Spleen (tissue), 11 donors: Measurements from ENCODE around the gene ARHGAP22. TPM values are rescaled to one million over a fixed set of nuclear protein-coding genes. Genes with fewer than 3 reads are reported as not detected.
A peak's percentile ranks its signal among the peaks of the same experiment; 100 is the strongest.

ENCODE experiments used
- DNase-seq: peaks from one replicate; pipeline ENCODE4 v3.0.0-alpha.2; 2020
- H3K27ac ChIP-seq, 8 donors: fragments of 200-600 bp; sonication (generic) in 7 of 8; 1 replicate in 4 of 8; 2 replicates in 4 of 8; pipeline versions ENCODE4 v1.5.0 to v1.8.0; 2016 to 2021; ENCODE audit warnings: inconsistent platforms in 4 of 8, mild to moderate bottlenecking in 4 of 8, moderate library complexity in 1 of 8
- H3K27me3 ChIP-seq, 7 donors: fragments of 200-600 bp; sonication (generic) in 6 of 7; replicated peaks in 1 of 7; 1 replicate in 4 of 7; 2 replicates in 3 of 7; pipeline versions ENCODE4 v1.5.0 to v1.8.0; 2016 to 2021; ENCODE audit warnings: inconsistent platforms in 3 of 7, mild to moderate bottlenecking in 1 of 7
- H3K36me3 ChIP-seq, 6 donors: fragments of 200-600 bp; sonication (generic) in 5 of 6; 1 replicate in 4 of 6; 2 replicates in 2 of 6; pipeline versions ENCODE4 v1.5.0 to v1.8.0; 2016 to 2021; ENCODE audit warnings: inconsistent platforms in 2 of 6
- H3K4me1 ChIP-seq, 6 donors: fragments of 200-600 bp; sonication (generic) in 5 of 6; 1 replicate in 3 of 6; 2 replicates in 3 of 6; pipeline versions ENCODE4 v1.5.0 to v1.8.0; 2016 to 2021; ENCODE audit warnings: inconsistent platforms in 3 of 6
- H3K4me3 ChIP-seq, 8 donors: fragments of 200-600 bp; sonication (generic) in 7 of 8; 1 replicate in 4 of 8; 2 replicates in 4 of 8; pipeline versions ENCODE4 v1.5.0 to v1.8.0; 2016 to 2021; ENCODE audit warnings: inconsistent platforms in 4 of 8, mild to moderate bottlenecking in 4 of 8, moderate library complexity in 2 of 8
- H3K9me3 ChIP-seq, 8 donors: fragments of 200-600 bp; sonication (generic) in 7 of 8; 1 replicate in 4 of 8; 2 replicates in 4 of 8; pipeline versions ENCODE4 v1.5.0 to v1.8.0; 2016 to 2021; ENCODE audit warnings: inconsistent platforms in 4 of 8
- CTCF ChIP-seq, 11 experiments: fragments of 200-600 bp in 7 of 11; fragments of 450-650 bp in 4 of 11; sonication (generic) in 4 of 11; IDR thresholded peaks in 8 of 11; conservative IDR thresholded peaks in 3 of 11; 1 replicate in 7 of 11; 2 replicates in 4 of 11; pipeline versions ENCODE4 v1.4.0 to v1.8.0; 2016 to 2021; ENCODE audit warnings: antibody characterized with exemption in 11 of 11, inconsistent platforms in 4 of 11, mild to moderate bottlenecking in 1 of 11
- POLR2A ChIP-seq, 3 donors: fragments of 450-650 bp; IDR thresholded peaks; one replicate each; pipeline ENCODE4 v1.5.1; 2017; ENCODE audit warnings: antibody characterized with exemption in 3 of 3, mild to moderate bottlenecking in 1 of 3
- POLR2AphosphoS5 ChIP-seq, 3 donors: sonication (generic); formaldehyde crosslinking; IDR thresholded peaks; one replicate each; pipeline ENCODE4 v1.5.1; 2017; ENCODE audit warnings: antibody characterized with exemption in 3 of 3
- WGBS, 5 donors: extraction: QIAGEN DNeasy Blood & Tissue Kit in 3 of 5; methylation state at CpG; one replicate each; pipeline versions ENCODE4 v1.1.5 to v1.1.7; 2013 to 2018; 5-methylcytosine and 5-hydroxymethylcytosine counted together
- intact Hi-C: fragments of 100-400 bp; cut with DNase I; formaldehyde crosslinking; loops from one replicate; pipeline ENCODE4 v1.15.0; 2023; ENCODE audit warnings: low total_unique reads
- polyA plus RNA-seq, 3 donors: library from polyadenylated mRNA; stranded (reverse); fragments of 200-250 nt; gene quantifications; one replicate each; pipeline ENCODE4 v1.2.1, GENCODE V29; 2013
- total RNA-seq, 7 donors: library from RNA; depleted of rRNA in 3 of 7; stranded (reverse); fragments of >200 nt in 3 of 7; fragmentation: NEBNext Ultra II Directional in 4 of 7; extraction: Animal tissue kit (Norgen Biotek cat#: 25700) in 4 of 7; gene quantifications; one replicate each; pipeline versions ENCODE4 v1.1.0 to v1.2.1, GENCODE V29; 2016 to 2021
- donor health status: healthy with polysubstance abuse.
- donor health status: DM: no; HTN: no; CAD: no; lungs with moderate emphysema.
- donor health status: DM: no; HTN: no; CAD: no.
- donor health status: Bipolar disorder and iron deficiency.
- donor health status: healthy.
- donor health status: DM: no; HTN: no; CAD: no.
- donor health status: DM: yes; HTN: yes; CAD: no.

Gene ARHGAP22
- total and polyA plus RNA-seq, 10 donors, result 0.56 to 7.5 (median 3.2) TPM

GRCh38 chr10:48460182-48460581 is 144.7 kb downstream of the ARHGAP22 start:
- DNase-seq, result no peak
- intact Hi-C loops, result no loop called here
- WGBS, 5 donors, result 69 to 93% (median 77%) methylated on average over 2 of the region's 2 CpGs

GRCh38 chr10:48459270-48460150 is 145.4 kb downstream of the ARHGAP22 start:
- TF ChIP-seq CTCF (IDR thresholded peaks at IDR 0.05 in 8 of 11, conservative IDR thresholded peaks at IDR 0.05 in 3 of 11), result peak in 1 of 11 experiments; percentile 11
- no peak for TF ChIP-seq POLR2A (IDR thresholded peaks at IDR 0.05)
- no peak for TF ChIP-seq POLR2AphosphoS5 (IDR thresholded peaks at IDR 0.05)
- WGBS, 5 donors, result 56 to 83% (median 70%) methylated on average over 15 to 23 of the region's 23 CpGs
- DNase-seq, result peak; percentile 71
- Histone ChIP-seq H3K27me3 (peaks cover 0 to 21% (median 0%) of the 10 kb centered on the region in 7 donors), H3K4me1 (peaks cover 0 to 16% (median 12%) of the 10 kb centered on the region in 6 donors), H3K27ac (no peak overlapping the region), H3K36me3 (no peaks in the 10 kb centered on the region), H3K9me3 (no peaks in the 10 kb centered on the region), H3K4me3 (no peak overlapping the region)
- intact Hi-C loops, result no loop called here

More at GRCh38 chr10:48460182-48460581, 144.7 kb downstream of the ARHGAP22 start:
- H3K27ac ChIP-seq, result no peak overlapping the region
- peaks cover 0 to 26% (median 0%) of the 10 kb centered on the region in 7 donors for H3K27me3 ChIP-seq
- no peak overlapping the region for H3K4me3 ChIP-seq
- TF ChIP-seq POLR2AphosphoS5 (IDR thresholded peaks at IDR 0.05) (no peak), CTCF (IDR thresholded peaks at IDR 0.05 in 8 of 11, conservative IDR thresholded peaks at IDR 0.05 in 3 of 11) (no peak), POLR2A (IDR thresholded peaks at IDR 0.05) (no peak)
- no peaks in the 10 kb centered on the region for H3K36me3 ChIP-seq
- no peaks in the 10 kb centered on the region for H3K9me3 ChIP-seq
- H3K4me1 ChIP-seq, result peaks cover 0 to 16% (median 12%) of the 10 kb centered on the region in 6 donors

- Histone ChIP-seq H3K4me1 (peaks cover 0 to 16% (median 12%) of the 10 kb centered on the region in 6 donors), H3K4me3 (no peak overlapping the region), H3K27ac (no peak overlapping the region), H3K27me3 (peaks cover 0 to 21% (median 0%) of the 10 kb centered on the region in 7 donors), H3K9me3 (no peaks in the 10 kb centered on the region), H3K36me3 (no peaks in the 10 kb centered on the region)
- no peak for TF ChIP-seq CTCF (IDR thresholded peaks at IDR 0.05 in 8 of 11, conservative IDR thresholded peaks at IDR 0.05 in 3 of 11)
- TF ChIP-seq POLR2AphosphoS5 (IDR thresholded peaks at IDR 0.05), result no peak
- no peak for TF ChIP-seq POLR2A (IDR thresholded peaks at IDR 0.05)
- DNase-seq, result no peak
- intact Hi-C loops, result no loop called here
- WGBS, 5 donors, result 70 to 80% (median 77%) methylated on average over 5 to 6 of the region's 6 CpGs
Observed at GRCh38 chr10:48458662-48459048, 146.2 kb downstream of the ARHGAP22 start.
